Natural killer cell (primary cell): Measurements from ENCODE around the gene SNX7. TPM values are rescaled to one million over a fixed set of nuclear protein-coding genes. Genes with fewer than 3 reads are reported as not detected.

Source experiments
- ATAC-seq, 3 donors: fragments of 150-1000 bp in 2 of 3; fragments of 200-7000 bp in 1 of 3; cut with Tn5 transposase; 1 replicate in 1 of 3; 2 replicates in 2 of 3; pipeline ENCODE4 v1.10.0; 2021; ENCODE audit warnings: mild to moderate bottlenecking in 2 of 3, moderate library complexity in 2 of 3
- DNase-seq, 2 donors: peaks; one replicate each; pipeline versions ENCODE4 v3.0.0 to v3.0.0-alpha.2; 2013 to 2021; ENCODE audit warnings: mixed read lengths in 1 of 2
- H3K27ac ChIP-seq: one replicate; pipeline ENCODE4 v1.5.1; 2013; ENCODE audit warnings: mild to moderate bottlenecking, low read length
- H3K27me3 ChIP-seq: one replicate; pipeline ENCODE4 v1.6.1; 2013; ENCODE audit warnings: low read length; ENCODE audit not compliant: control insufficient read depth, insufficient read depth
- H3K36me3 ChIP-seq: one replicate; pipeline ENCODE4 v1.6.1; 2013; ENCODE audit warnings: low read length; ENCODE audit not compliant: control insufficient read depth, insufficient read depth
- H3K4me1 ChIP-seq: one replicate; pipeline ENCODE4 v1.6.1; 2013; ENCODE audit warnings: low read length; ENCODE audit not compliant: control insufficient read depth, insufficient read depth
- H3K4me3 ChIP-seq: one replicate; pipeline ENCODE4 v1.5.1; 2013; ENCODE audit warnings: low read length
- H3K9me3 ChIP-seq: one replicate; pipeline ENCODE4 v1.6.1; 2013; ENCODE audit warnings: low read length; ENCODE audit not compliant: control insufficient read depth, insufficient read depth
- H3K27ac Mint-ChIP-seq, 2 donors: one replicate each; pipeline ENCODE4 v1.8.0; 2022; ENCODE audit warnings: mild to moderate bottlenecking in 2 of 2, mixed read lengths in 2 of 2, moderate library complexity in 1 of 2
- H3K27me3 Mint-ChIP-seq, 2 donors: one replicate each; pipeline ENCODE4 v1.8.0; 2022; ENCODE audit warnings: low read depth in 2 of 2, mixed read lengths in 2 of 2
- H3K36me3 Mint-ChIP-seq: one replicate; pipeline ENCODE4 v1.8.0; 2022; ENCODE audit warnings: mixed read lengths
- H3K4me1 Mint-ChIP-seq, 2 donors: one replicate each; pipeline ENCODE4 v1.8.0; 2022; ENCODE audit warnings: mixed read lengths in 2 of 2
- H3K4me3 Mint-ChIP-seq: one replicate; pipeline ENCODE4 v1.8.0; 2022; ENCODE audit warnings: mild to moderate bottlenecking, moderate library complexity, mixed read lengths
- H3K9me3 Mint-ChIP-seq, 2 donors: one replicate each; pipeline ENCODE4 v1.8.0; 2022; ENCODE audit warnings: mixed read lengths in 2 of 2
- WGBS: methylation state at CpG from one replicate; pipeline ENCODE4 v1.1.7; 2013; ENCODE audit warnings: missing lambda C conversion rate; ENCODE audit not compliant: insufficient coverage; 5-methylcytosine and 5-hydroxymethylcytosine counted together
- intact Hi-C: fragments of 100-400 bp; cut with micrococcal nuclease; formaldehyde crosslinking; loops from one replicate; pipeline ENCODE4 v1.14.2; 2022
- total RNA-seq, 4 donors: library from RNA; stranded (reverse); fragments of 120-200 nt in 1 of 4; gene quantifications; one replicate each; pipeline versions ENCODE4 v1.2.3 to v1.2.4, GENCODE V29; 2013 to 2022
- TF ChIP-seq, protein P1 (sequence below): fragments of 200-600 bp; IDR thresholded peaks from one replicate; pipeline ENCODE4 v1.8.0; 2022; ENCODE audit warnings: antibody characterized with exemption

Gene SNX7
- total RNA-seq, 3 donors from 2014 or later (not counting 1 experiment from before 2014, with no cell fraction given), result 0.14 to 0.93 TPM; not detected in 1

DNA sequence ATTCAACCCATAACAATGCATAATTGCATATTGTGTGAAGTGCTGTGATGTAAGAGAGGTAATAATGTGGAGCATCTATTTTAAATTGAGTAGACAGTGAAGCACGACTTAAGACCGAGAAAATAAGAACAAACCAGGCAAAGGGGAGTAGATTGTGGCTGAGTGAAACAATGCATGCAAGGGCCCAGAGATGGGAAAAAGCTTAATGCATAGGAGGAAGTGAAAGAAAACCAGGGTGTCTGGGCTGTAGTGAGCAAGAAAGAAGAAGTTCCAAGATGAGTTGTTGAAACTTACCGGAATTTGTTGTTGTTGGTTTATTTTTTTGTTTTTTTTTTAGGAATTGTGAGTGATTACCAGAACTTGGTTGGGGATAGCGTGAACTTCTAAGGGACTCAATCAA lies 104.7 kb downstream of the SNX7 start:
- Histone ChIP-seq H3K27ac (no peak overlapping the region), H3K4me1 (no peaks in the 10 kb centered on the region), H3K4me3 (no peak overlapping the region), H3K27me3 (no peaks in the 10 kb centered on the region), H3K36me3 (no peaks in the 10 kb centered on the region), H3K9me3 (no peaks in the 10 kb centered on the region)
- DNase-seq (no peak), ATAC-seq (no peak)
- peaks cover 0 to 2% of the 10 kb centered on the region in 2 donors for H3K9me3 Mint-ChIP-seq
- intact Hi-C loops, result no loop called here
- 67% methylated on average over 4 of the region's 4 CpGs for WGBS
- no peak overlapping the region for H3K4me3 Mint-ChIP-seq
- no peaks in the 10 kb centered on the region for H3K4me1 Mint-ChIP-seq
- no peaks in the 10 kb centered on the region for H3K27me3 Mint-ChIP-seq
- no peak overlapping the region for H3K27ac Mint-ChIP-seq
- TF ChIP-seq, protein P1, sequence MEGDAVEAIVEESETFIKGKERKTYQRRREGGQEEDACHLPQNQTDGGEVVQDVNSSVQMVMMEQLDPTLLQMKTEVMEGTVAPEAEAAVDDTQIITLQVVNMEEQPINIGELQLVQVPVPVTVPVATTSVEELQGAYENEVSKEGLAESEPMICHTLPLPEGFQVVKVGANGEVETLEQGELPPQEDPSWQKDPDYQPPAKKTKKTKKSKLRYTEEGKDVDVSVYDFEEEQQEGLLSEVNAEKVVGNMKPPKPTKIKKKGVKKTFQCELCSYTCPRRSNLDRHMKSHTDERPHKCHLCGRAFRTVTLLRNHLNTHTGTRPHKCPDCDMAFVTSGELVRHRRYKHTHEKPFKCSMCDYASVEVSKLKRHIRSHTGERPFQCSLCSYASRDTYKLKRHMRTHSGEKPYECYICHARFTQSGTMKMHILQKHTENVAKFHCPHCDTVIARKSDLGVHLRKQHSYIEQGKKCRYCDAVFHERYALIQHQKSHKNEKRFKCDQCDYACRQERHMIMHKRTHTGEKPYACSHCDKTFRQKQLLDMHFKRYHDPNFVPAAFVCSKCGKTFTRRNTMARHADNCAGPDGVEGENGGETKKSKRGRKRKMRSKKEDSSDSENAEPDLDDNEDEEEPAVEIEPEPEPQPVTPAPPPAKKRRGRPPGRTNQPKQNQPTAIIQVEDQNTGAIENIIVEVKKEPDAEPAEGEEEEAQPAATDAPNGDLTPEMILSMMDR, result no peak
- no peaks in the 10 kb centered on the region for H3K36me3 Mint-ChIP-seq

DNA sequence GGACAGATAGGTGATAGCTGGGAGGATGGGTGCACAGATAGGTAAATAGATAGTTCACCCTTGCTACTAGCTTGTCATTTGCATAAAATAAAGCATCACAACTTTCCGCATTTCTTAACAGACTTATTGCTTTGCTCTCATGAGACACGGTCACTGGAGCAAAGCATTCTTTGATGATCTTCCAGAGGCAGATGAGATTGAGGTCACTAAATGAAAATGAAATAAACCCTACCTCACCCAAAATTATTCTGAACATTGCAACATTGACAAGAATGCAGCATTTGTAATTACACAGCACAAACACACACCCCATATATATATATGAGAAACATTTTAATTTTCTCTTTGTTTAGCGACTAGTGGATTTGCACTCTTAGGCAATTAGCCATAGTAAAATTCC lies 107.6 kb downstream of the SNX7 start:
- Mint-ChIP-seq H3K4me3 (no peak overlapping the region), H3K4me1 (no peaks in the 10 kb centered on the region), H3K9me3 (peaks cover 0 to 2% of the 10 kb centered on the region in 2 donors), H3K27ac (no peak overlapping the region), H3K27me3 (peaks cover 0 to 8% of the 10 kb centered on the region in 2 donors), H3K36me3 (no peaks in the 10 kb centered on the region)
- no peaks in the 10 kb centered on the region for H3K36me3 ChIP-seq
- 65% methylated on average over 3 of the region's 3 CpGs for WGBS
- H3K4me1 ChIP-seq, result no peaks in the 10 kb centered on the region
- TF ChIP-seq, protein P1, result no peak
- no peak overlapping the region for H3K27ac ChIP-seq
- no peaks in the 10 kb centered on the region for H3K27me3 ChIP-seq
- no peak for DNase-seq
- no peak for ATAC-seq
- H3K9me3 ChIP-seq, result no peaks in the 10 kb centered on the region
- intact Hi-C loops, result no loop called here
- H3K4me3 ChIP-seq, result no peak overlapping the region

DNA sequence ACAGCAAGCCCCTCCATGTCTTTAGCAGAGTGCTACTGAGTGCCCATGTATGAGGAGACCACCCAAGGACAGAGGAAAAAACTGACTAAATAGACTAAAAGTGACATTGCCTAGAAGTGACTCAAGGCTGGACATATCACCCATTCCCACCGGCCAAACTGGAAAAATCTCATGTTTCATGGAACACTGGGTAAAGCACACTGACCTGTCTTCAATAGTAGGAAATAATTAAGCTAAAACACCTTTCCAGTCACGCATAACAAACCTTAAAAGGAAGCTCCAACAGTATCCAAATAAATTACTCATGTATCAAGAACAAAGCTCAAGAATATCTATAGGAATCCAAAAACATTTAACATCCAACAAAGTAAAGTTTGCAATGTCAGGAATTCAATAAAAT lies 120.4 kb downstream of the SNX7 start:
- no peak for DNase-seq
- TF ChIP-seq, protein P1, result no peak
- Histone ChIP-seq H3K27ac (no peak overlapping the region), H3K4me1 (no peaks in the 10 kb centered on the region), H3K9me3 (no peaks in the 10 kb centered on the region), H3K36me3 (no peaks in the 10 kb centered on the region), H3K4me3 (no peak overlapping the region), H3K27me3 (no peaks in the 10 kb centered on the region)
- WGBS, result 100% methylated on average over 2 of the region's 2 CpGs
- intact Hi-C loops, result no loop called here
- H3K9me3 Mint-ChIP-seq, result peaks cover 5 to 8% of the 10 kb centered on the region in 2 donors
- no peaks in the 10 kb centered on the region for H3K36me3 Mint-ChIP-seq
- no peak for ATAC-seq
- no peaks in the 10 kb centered on the region for H3K4me1 Mint-ChIP-seq
- H3K4me3 Mint-ChIP-seq, result no peak overlapping the region
- peaks cover 4 to 5% of the 10 kb centered on the region in 2 donors for H3K27me3 Mint-ChIP-seq
- no peak overlapping the region for H3K27ac Mint-ChIP-seq

DNA sequence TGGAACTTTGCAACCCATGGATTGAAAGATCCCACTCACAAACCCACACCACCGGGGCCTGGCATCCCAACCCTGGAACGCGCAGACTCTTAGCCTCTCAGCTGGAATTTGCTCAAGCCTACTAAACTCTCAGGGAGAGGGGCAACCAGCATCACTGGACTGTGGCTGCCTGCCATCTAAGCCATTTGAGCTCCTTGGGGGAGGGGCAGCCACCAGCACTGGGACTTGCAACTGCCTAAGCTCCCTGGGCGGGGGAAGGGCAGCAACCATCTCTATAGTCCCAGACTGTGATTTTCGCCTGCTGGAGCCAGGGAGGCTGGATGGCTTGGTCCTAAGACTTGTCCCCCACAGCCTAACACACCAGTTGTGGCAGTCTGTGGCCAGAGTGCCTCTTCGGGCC lies 122.3 kb downstream of the SNX7 start:
- H3K27ac Mint-ChIP-seq, result no peak overlapping the region
- H3K4me3 Mint-ChIP-seq, result no peak overlapping the region
- no peaks in the 10 kb centered on the region for H3K27me3 ChIP-seq
- WGBS, result 94% methylated on average over 6 of the region's 6 CpGs
- DNase-seq (no peak), ATAC-seq (no peak)
- H3K27me3 Mint-ChIP-seq, result peaks cover 5 to 11% of the 10 kb centered on the region in 2 donors
- H3K36me3 ChIP-seq, result no peaks in the 10 kb centered on the region
- TF ChIP-seq, protein P1, result no peak
- H3K4me3 ChIP-seq, result no peak overlapping the region
- H3K4me1 ChIP-seq, result no peaks in the 10 kb centered on the region
- H3K9me3 Mint-ChIP-seq, result peaks cover 5 to 6% of the 10 kb centered on the region in 2 donors
- intact Hi-C loops, result no loop called here
- H3K4me1 Mint-ChIP-seq, result no peaks in the 10 kb centered on the region
- no peaks in the 10 kb centered on the region for H3K36me3 Mint-ChIP-seq
- H3K27ac ChIP-seq, result no peak overlapping the region
- H3K9me3 ChIP-seq, result no peaks in the 10 kb centered on the region
